Lower leg skin (tissue), 4 donors: ENCODE results near the gene APBA2. TPM values are rescaled to one million over a fixed set of nuclear protein-coding genes. Genes with fewer than 3 reads are reported as not detected.

ENCODE experiments used
- DNase-seq, 2 donors: peaks; one replicate each; pipeline ENCODE4 v3.0.0-alpha.2; 2019; ENCODE audit warnings: low spot score in 2 of 2
- H3K4me3 ChIP-seq: fragments of 200-600 bp; sonication (generic); 2 replicates; pipeline ENCODE4 v1.5.1; 2017; ENCODE audit warnings: mild to moderate bottlenecking, low read depth; ENCODE audit not compliant: poor library complexity, severe bottlenecking
- POLR2A ChIP-seq, 2 donors: fragments of 450-650 bp; IDR thresholded peaks; one replicate each; pipeline ENCODE4 v1.6.1; 2016 to 2017; ENCODE audit warnings: antibody characterized with exemption in 2 of 2, mild to moderate bottlenecking in 1 of 2, moderate library complexity in 1 of 2
- WGBS, 2 donors: methylation state at CpG; one replicate each; pipeline ENCODE4 v1.1.5; 2018; 5-methylcytosine and 5-hydroxymethylcytosine counted together
- intact Hi-C: fragments of 100-400 bp; cut with DNase I; formaldehyde crosslinking; loops from one replicate; pipeline ENCODE4 v1.15.0; 2023; ENCODE audit warnings: low total_unique reads
- total RNA-seq, 4 donors: library from RNA; depleted of rRNA; stranded (reverse); fragments of >200 nt; gene quantifications; one replicate each; pipeline ENCODE4 v1.1.0, GENCODE V29; 2016
- TF ChIP-seq, protein P1 (sequence below), 3 donors: fragments of 450-650 bp; IDR thresholded peaks; one replicate each; pipeline ENCODE4 v1.5.1; 2016; ENCODE audit warnings: antibody characterized with exemption in 3 of 3, mild to moderate bottlenecking in 3 of 3, moderate library complexity in 2 of 3

APBA2 gene
- total RNA-seq, 4 donors from 2014 or later: 0.80 to 1.9 (median 1.6) TPM

DNA sequence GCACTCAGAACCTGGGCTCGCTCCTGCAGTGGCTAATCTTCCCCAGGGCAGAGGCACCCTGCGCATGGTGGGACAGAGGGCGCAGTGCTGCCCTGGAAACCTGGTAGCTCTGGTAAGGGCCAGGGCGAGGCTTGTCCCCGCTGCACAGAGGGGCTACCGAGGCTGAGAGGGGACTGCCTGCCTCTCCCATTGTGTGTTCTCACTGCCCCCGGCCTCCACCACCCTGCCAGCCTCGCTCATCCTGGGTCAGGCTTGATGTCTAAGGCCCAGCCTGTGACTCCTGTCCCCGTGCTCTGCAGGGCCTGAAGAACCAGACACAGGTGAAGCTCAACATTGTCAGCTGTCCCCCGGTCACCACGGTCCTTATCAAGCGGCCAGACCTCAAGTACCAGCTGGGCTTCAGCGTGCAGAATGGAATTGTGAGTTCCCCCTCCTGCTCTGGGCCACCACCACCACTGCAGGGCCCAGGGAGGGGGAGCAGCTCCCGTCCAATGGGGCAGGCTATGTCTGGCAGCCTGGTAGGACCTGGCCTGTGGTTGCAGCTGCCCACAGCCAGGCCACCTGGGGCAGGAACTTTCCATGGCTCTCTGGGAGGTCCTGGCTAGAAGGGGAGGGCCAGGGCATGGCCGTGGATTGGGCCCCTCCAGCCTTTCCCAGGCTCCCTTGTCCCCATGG, 222.3 kb downstream of the APBA2 start:
- DNase-seq: no peak
- TF ChIP-seq POLR2A (IDR thresholded peaks at IDR 0.05): no peak
- TF ChIP-seq, protein P1, sequence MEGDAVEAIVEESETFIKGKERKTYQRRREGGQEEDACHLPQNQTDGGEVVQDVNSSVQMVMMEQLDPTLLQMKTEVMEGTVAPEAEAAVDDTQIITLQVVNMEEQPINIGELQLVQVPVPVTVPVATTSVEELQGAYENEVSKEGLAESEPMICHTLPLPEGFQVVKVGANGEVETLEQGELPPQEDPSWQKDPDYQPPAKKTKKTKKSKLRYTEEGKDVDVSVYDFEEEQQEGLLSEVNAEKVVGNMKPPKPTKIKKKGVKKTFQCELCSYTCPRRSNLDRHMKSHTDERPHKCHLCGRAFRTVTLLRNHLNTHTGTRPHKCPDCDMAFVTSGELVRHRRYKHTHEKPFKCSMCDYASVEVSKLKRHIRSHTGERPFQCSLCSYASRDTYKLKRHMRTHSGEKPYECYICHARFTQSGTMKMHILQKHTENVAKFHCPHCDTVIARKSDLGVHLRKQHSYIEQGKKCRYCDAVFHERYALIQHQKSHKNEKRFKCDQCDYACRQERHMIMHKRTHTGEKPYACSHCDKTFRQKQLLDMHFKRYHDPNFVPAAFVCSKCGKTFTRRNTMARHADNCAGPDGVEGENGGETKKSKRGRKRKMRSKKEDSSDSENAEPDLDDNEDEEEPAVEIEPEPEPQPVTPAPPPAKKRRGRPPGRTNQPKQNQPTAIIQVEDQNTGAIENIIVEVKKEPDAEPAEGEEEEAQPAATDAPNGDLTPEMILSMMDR (IDR thresholded peaks at IDR 0.05): no peak
- intact Hi-C loops: no loop called here
- no peak overlapping the region for H3K4me3 ChIP-seq
- WGBS, 2 donors: 88% methylated on average over 8 to 12 of the region's 15 CpGs

DNA sequence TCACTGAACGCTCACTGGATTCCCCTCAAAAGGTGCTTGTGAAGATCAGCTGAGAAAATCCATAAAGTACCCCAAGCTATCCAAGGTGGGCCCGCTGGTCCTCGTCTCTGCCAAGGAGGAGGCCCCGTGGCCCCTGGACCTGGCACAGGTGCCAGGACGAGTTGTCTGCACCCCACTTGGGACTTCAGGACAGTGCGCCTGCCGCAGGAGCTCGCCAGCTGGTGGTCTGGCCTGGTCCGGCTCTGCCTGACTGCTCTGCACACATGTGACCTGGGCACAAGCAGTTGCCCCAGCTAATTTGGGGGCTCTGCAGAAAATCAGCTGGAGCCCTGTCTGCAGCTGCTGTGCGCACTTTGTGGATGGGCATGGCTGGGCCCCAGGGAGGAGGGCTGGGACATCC, 224.0 kb downstream of the APBA2 start:
- 90 to 94% methylated on average over 10 of the region's 10 CpGs for WGBS, 2 donors
- TF ChIP-seq POLR2A (IDR thresholded peaks at IDR 0.05): no peak
- TF ChIP-seq, protein P1 (IDR thresholded peaks at IDR 0.05): no peak
- DNase-seq: no peak
- intact Hi-C loops: no loop called here
- H3K4me3 ChIP-seq: no peak overlapping the region

DNA sequence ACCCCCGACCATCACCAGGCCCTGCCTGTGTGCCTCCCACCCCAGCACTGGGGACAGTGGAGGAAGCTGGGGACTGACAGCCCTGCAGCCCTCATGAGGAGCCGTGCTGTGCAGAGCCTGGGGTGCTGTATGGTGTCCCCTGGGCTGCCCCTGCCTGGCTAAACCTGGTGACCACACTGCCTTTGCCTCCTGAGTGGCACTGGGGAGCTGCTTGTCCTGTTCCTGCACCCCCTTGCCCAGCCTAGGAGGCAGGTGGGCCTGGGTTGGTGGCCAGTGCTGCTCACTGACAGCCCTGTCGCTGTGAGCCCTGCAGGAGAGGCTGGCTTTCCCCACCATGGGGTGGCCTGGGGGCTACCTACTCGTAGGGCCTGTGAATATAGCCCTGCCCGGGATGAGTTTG, 224.4 kb downstream of the APBA2 start:
- TF ChIP-seq POLR2A (IDR thresholded peaks at IDR 0.05): no peak
- TF ChIP-seq, protein P1 (IDR thresholded peaks at IDR 0.05): no peak
- no peak for DNase-seq
- 84% methylated on average over 3 to 5 of the region's 5 CpGs for WGBS, 2 donors
- H3K4me3 ChIP-seq: no peak overlapping the region
- intact Hi-C loops: no loop called here

DNA sequence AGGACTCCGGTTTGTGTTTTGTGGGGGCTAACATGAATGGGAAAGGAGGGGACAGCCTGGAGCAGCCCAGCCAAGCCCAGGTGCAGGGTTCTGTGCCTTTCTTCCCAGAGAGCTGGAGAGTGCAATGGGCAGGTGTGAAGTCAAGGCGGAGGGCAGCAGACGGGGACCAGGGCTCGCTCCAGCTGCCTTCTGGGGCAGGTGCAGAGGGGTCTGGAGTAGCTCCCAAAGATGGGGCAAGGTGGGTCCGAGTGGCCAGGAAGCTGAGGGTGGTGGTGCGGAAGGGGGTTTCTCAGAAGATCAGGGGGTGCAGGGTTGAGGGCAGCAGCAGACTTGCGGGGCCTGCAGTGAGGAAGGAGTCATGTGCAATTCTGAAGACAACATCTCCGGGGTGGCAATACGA, 225.0 kb downstream of the APBA2 start:
- TF ChIP-seq, protein P1 (IDR thresholded peaks at IDR 0.05): no peak
- TF ChIP-seq POLR2A (IDR thresholded peaks at IDR 0.05): no peak
- H3K4me3 ChIP-seq: no peak overlapping the region
- intact Hi-C loops: no loop called here
- no peak for DNase-seq
- 85 to 90% methylated on average over 9 of the region's 9 CpGs for WGBS, 2 donors

DNA sequence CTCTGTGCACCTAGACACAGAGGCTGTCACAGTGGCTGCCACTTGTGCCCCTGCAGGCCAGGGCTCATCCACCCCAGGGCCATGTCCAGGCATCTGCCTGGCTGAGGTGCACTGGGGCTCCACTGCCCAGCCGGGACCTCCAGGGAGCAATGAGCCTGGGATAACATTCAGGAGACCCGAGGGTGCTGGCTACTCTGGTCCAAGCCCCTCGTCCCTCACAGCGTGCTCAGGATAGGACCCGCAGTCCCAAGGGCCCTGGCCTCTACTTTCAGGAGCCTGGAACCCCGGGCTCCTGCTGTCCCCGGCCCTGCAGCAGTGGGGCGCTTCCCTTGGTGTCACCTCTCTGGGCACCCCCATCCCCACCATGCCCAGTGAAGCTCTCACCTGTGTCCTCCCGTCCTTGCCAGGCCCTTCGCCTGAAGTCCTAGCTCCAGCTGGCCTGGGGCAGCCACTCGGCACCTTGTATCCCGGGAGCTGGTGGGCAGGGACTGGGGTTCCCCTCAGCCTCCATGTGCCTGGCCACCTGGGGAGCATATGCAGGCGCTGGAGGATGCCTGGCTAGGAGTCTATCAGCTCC, 226.0 kb downstream of the APBA2 start:
- intact Hi-C loops: no loop called here
- TF ChIP-seq POLR2A (IDR thresholded peaks at IDR 0.05): no peak
- TF ChIP-seq, protein P1 (IDR thresholded peaks at IDR 0.05): no peak
- H3K4me3 ChIP-seq: no peak overlapping the region
- no peak for DNase-seq
- 83 to 90% methylated on average over 9 to 12 of the region's 13 CpGs for WGBS, 2 donors
